Measurements from ENCODE around the gene ASXL2. TPM values are rescaled to one million over a fixed set of nuclear protein-coding genes. Genes with fewer than 3 reads are reported as not detected.
"Not testable (repeated sequence)": the region's sequence is repeated elsewhere in the genome, so short reads cannot be mapped to it uniquely, and the experiment has no call there.

The ASXL2 gene
- total and polyA plus RNA-seq, 4 experiments from 2014 or later: 6.3 to 63.6 (median 33.1) TPM

- DNase-seq; H3K27ac ChIP-seq (ENCODE audit: low read depth, low read length); intact Hi-C loops (cut with micrococcal nuclease); H3K4me3 Mint-ChIP-seq; H3K27me3 ChIP-seq (ENCODE audit: insufficient read depth, low read length); H3K9me3 Mint-ChIP-seq; H3K27me3 Mint-ChIP-seq; H3K36me3 Mint-ChIP-seq; H3K4me1 ChIP-seq (ENCODE audit: insufficient read depth, low read length); H3K9me3 ChIP-seq (ENCODE audit: control insufficient read depth in 1 of 2, low read length in 2 of 2); H3K27ac Mint-ChIP-seq; H3K36me3 ChIP-seq (ENCODE audit: insufficient read depth, low read length); H3K4me3 ChIP-seq (ENCODE audit: low read length in 2 of 2): not testable (repeated sequence)
- POLR2A ChIA-PET (ENCODE audit: partially characterized antibody): interaction anchor here (3.7 kb wide), 1 partner anchor 39 kb away, joined by 17 read pairs; the partner anchor contains the start of gene ASXL2
- H3K4me1 Mint-ChIP-seq: peaks cover 11 to 17% (median 12%) of the 10 kb centered on the region in 4 donors
- CTCF ChIA-PET (ENCODE audit: partially characterized antibody): interaction anchor here (1.2 to 1.6 kb wide), 2 partner anchors 33 to 66 kb away, joined by 4 to 6 read pairs; no protein-coding TSS in a partner anchor
Observed at GRCh38 chr2:25917411-25917810, 39.1 kb upstream of the ASXL2 start.

- intact Hi-C loops (cut with micrococcal nuclease): loop anchor here (1.0 kb wide), 1 partner anchor 37 kb away; no protein-coding TSS in a partner anchor
Observed at GRCh38 chr2:25915944-25916772, 37.9 kb upstream of the ASXL2 start.

GRCh38 chr2:25915411-25915810 lies 37.1 kb upstream of the ASXL2 start:
- POLR2A ChIA-PET (ENCODE audit: partially characterized antibody): interaction anchor here (3.7 kb wide), 1 partner anchor 37 kb away, joined by 17 read pairs; the partner anchor contains the start of gene ASXL2

More at GRCh38 chr2:25915944-25916772, 37.9 kb upstream of the ASXL2 start:
- H3K36me3 Mint-ChIP-seq; H3K27me3 ChIP-seq (ENCODE audit: insufficient read depth, low read length); H3K9me3 Mint-ChIP-seq; H3K36me3 ChIP-seq (ENCODE audit: insufficient read depth, low read length); H3K4me1 ChIP-seq (ENCODE audit: insufficient read depth, low read length); H3K27me3 Mint-ChIP-seq; H3K9me3 ChIP-seq (ENCODE audit: control insufficient read depth in 1 of 2, low read length in 2 of 2): not testable (repeated sequence)
- H3K4me3 ChIP-seq (ENCODE audit: low read length in 2 of 2): peak overlapping the region in 1 of 2 donors; percentile 35
- Mint-ChIP-seq H3K4me1 (peaks cover 11 to 17% (median 12%) of the 10 kb centered on the region in 4 donors), H3K4me3 (peak overlapping the region; percentile 74 to 93 (median 87)), H3K27ac (peak overlapping the region; percentile 25 to 94 (median 83))
- DNase-seq: peak; percentile 26 to 51 (median 40)
- peak overlapping the region; percentile 4 for H3K27ac ChIP-seq (ENCODE audit: low read depth, low read length)
- POLR2A ChIA-PET (ENCODE audit: partially characterized antibody): interaction anchor here (3.7 kb wide), 1 partner anchor 37 kb away, joined by 17 read pairs; the partner anchor contains the start of gene ASXL2
- CTCF ChIA-PET (ENCODE audit: partially characterized antibody): interaction anchor here (1.1 to 2.6 kb wide), 4 partner anchors 34 to 64 kb away, joined by 3 to 10 read pairs (median 6); partner anchors contain the start of gene ASXL2

GRCh38 chr2:25913696-25913973 lies 35.3 kb upstream of the ASXL2 start:
- H3K36me3 ChIP-seq (ENCODE audit: insufficient read depth, low read length); POLR2A ChIA-PET (ENCODE audit: partially characterized antibody); H3K9me3 ChIP-seq (ENCODE audit: control insufficient read depth in 1 of 2, low read length in 2 of 2); intact Hi-C loops (cut with micrococcal nuclease); DNase-seq; H3K4me3 ChIP-seq (ENCODE audit: low read length in 2 of 2); CTCF ChIA-PET (ENCODE audit: partially characterized antibody); H3K4me1 ChIP-seq (ENCODE audit: insufficient read depth, low read length); H3K27ac ChIP-seq (ENCODE audit: low read depth, low read length); H3K27me3 Mint-ChIP-seq; H3K27me3 ChIP-seq (ENCODE audit: insufficient read depth, low read length); H3K36me3 Mint-ChIP-seq; H3K9me3 Mint-ChIP-seq; H3K4me3 Mint-ChIP-seq: not testable (repeated sequence)
- Mint-ChIP-seq H3K4me1 (peaks cover 11 to 17% (median 12%) of the 10 kb centered on the region in 4 donors), H3K27ac (peak overlapping the region in 1 of 7 donors; percentile 48)

More at GRCh38 chr2:25915411-25915810, 37.1 kb upstream of the ASXL2 start:
- H3K27ac Mint-ChIP-seq; H3K4me3 ChIP-seq (ENCODE audit: low read length in 2 of 2); H3K36me3 ChIP-seq (ENCODE audit: insufficient read depth, low read length); intact Hi-C loops (cut with micrococcal nuclease); H3K27me3 Mint-ChIP-seq; H3K27me3 ChIP-seq (ENCODE audit: insufficient read depth, low read length); H3K36me3 Mint-ChIP-seq; H3K27ac ChIP-seq (ENCODE audit: low read depth, low read length); H3K9me3 Mint-ChIP-seq; H3K9me3 ChIP-seq (ENCODE audit: control insufficient read depth in 1 of 2, low read length in 2 of 2); H3K4me3 Mint-ChIP-seq; DNase-seq; H3K4me1 ChIP-seq (ENCODE audit: insufficient read depth, low read length): not testable (repeated sequence)
- peaks cover 11 to 17% (median 12%) of the 10 kb centered on the region in 4 donors for H3K4me1 Mint-ChIP-seq
- CTCF ChIA-PET (ENCODE audit: partially characterized antibody): interaction anchor here (1.1 to 2.6 kb wide), 3 partner anchors 36 to 63 kb away, joined by 3 to 10 read pairs (median 6); partner anchors contain the start of gene ASXL2

DNA sequence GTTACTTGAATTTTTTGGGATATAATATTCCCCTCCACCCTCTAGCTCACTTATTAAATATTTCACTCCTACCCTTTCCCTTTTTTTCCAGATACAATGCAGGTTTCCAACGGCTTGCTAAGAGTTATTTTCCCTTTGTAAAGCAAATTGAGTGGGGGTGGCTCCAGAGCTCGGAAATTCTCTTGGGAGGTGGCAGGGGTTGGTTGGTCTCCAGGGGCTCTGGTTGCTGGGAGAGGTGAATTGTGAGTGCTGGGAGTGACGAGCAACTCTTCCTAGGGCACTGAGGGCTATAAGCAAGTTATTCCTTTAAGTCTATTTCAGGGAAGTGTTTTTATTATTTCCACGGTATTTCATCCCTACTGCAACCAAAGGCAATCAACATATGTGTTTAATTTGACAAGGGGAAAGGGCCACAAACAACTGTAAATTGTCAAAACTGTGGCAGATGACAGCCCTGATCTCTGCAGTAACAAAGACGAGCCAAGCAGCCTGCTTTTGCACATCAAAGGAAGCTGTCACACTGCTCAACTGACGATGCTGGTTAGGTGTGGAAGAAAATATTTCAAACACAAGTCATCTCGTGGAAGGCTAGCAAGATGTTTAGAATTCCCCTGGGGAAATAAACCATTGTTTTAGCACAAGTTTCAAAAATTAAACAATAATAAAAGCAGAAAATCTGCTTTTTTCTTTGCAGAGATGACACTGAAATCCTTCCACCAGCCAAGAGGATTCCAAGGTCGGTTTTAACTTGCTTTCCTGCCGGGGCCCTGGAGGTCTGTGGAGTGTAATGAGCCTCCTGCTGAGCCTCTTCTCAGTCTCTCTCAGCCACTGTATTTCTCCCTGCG lies 34.8 kb upstream of the ASXL2 start:
- H3K27ac ChIP-seq (ENCODE audit: low read depth, low read length): no peak overlapping the region
- no peaks in the 10 kb centered on the region for H3K9me3 ChIP-seq (ENCODE audit: control insufficient read depth in 1 of 2, low read length in 2 of 2)
- Mint-ChIP-seq H3K4me1 (peaks cover 11 to 17% (median 12%) of the 10 kb centered on the region in 4 donors), H3K4me3 (no peak overlapping the region), H3K36me3 (no peaks in the 10 kb centered on the region), H3K9me3 (peaks cover 0 to 2% (median 0%) of the 10 kb centered on the region in 8 donors), H3K27me3 (no peaks in the 10 kb centered on the region), H3K27ac (peak overlapping the region in 1 of 7 donors; percentile 48)
- intact Hi-C loops (cut with micrococcal nuclease): no loop called here
- DNase-seq: no peak
- CTCF ChIA-PET (ENCODE audit: partially characterized antibody): no interaction called here
- H3K27me3 ChIP-seq (ENCODE audit: insufficient read depth, low read length): no peaks in the 10 kb centered on the region
- no peaks in the 10 kb centered on the region for H3K4me1 ChIP-seq (ENCODE audit: insufficient read depth, low read length)
- POLR2A ChIA-PET (ENCODE audit: partially characterized antibody): no interaction called here
- no peaks in the 10 kb centered on the region for H3K36me3 ChIP-seq (ENCODE audit: insufficient read depth, low read length)
- no peak overlapping the region for H3K4me3 ChIP-seq (ENCODE audit: low read length in 2 of 2)

- CTCF ChIA-PET (ENCODE audit: partially characterized antibody); H3K4me3 Mint-ChIP-seq; H3K9me3 ChIP-seq (ENCODE audit: control insufficient read depth in 1 of 2, low read length in 2 of 2); H3K4me1 ChIP-seq (ENCODE audit: insufficient read depth, low read length); H3K36me3 ChIP-seq (ENCODE audit: insufficient read depth, low read length); DNase-seq; H3K27me3 Mint-ChIP-seq; H3K27ac ChIP-seq (ENCODE audit: low read depth, low read length); H3K27ac Mint-ChIP-seq; intact Hi-C loops (cut with micrococcal nuclease); H3K9me3 Mint-ChIP-seq; H3K4me3 ChIP-seq (ENCODE audit: low read length in 2 of 2); H3K4me1 Mint-ChIP-seq; H3K27me3 ChIP-seq (ENCODE audit: insufficient read depth, low read length); H3K36me3 Mint-ChIP-seq: not testable (repeated sequence)
- POLR2A ChIA-PET (ENCODE audit: partially characterized antibody): interaction anchor here (0.6 kb wide), 1 partner anchor 110 kb away, joined by 3 read pairs; no protein-coding TSS in a partner anchor
Observed at GRCh38 chr2:25909574-25909973, 31.3 kb upstream of the ASXL2 start.

DNA sequence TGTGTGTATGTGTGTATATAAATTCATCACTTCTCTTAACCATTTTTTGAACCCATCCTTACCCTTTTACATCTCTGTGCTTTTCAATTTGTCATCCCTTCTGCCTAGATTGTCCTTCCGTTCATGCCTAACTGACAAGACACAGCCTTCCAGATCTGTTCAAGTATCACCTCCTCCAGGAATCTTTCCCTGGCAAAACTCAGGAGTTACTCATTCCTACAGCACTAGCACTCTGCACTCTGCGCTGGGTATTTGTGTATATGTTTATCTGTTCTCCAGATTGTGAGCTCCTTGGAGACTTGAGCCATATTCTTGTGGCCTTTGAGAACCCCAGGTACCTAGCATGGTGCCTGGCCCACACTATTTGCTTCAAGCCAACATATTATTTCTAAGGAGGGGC lies 26.8 kb upstream of the ASXL2 start:
- H3K9me3 ChIP-seq (ENCODE audit: control insufficient read depth in 1 of 2, low read length in 2 of 2): no peaks in the 10 kb centered on the region
- Mint-ChIP-seq H3K4me1 (no peaks in the 10 kb centered on the region), H3K27ac (no peak overlapping the region), H3K36me3 (no peaks in the 10 kb centered on the region), H3K4me3 (no peak overlapping the region), H3K9me3 (no peaks in the 10 kb centered on the region), H3K27me3 (no peaks in the 10 kb centered on the region)
- intact Hi-C loops (cut with micrococcal nuclease): no loop called here
- POLR2A ChIA-PET (ENCODE audit: partially characterized antibody): no interaction called here
- no peaks in the 10 kb centered on the region for H3K36me3 ChIP-seq (ENCODE audit: insufficient read depth, low read length)
- CTCF ChIA-PET (ENCODE audit: partially characterized antibody): no interaction called here
- H3K4me3 ChIP-seq (ENCODE audit: low read length in 2 of 2): no peak overlapping the region
- H3K27ac ChIP-seq (ENCODE audit: low read depth, low read length): no peak overlapping the region
- no peaks in the 10 kb centered on the region for H3K27me3 ChIP-seq (ENCODE audit: insufficient read depth, low read length)
- H3K4me1 ChIP-seq (ENCODE audit: insufficient read depth, low read length): no peaks in the 10 kb centered on the region
- DNase-seq: no peak

All from CD4-positive, alpha-beta memory T cell (primary cell).